IPS DF 4.7 (cell line): ENCODE measurements around the gene SF3B1.
"Not testable (repeated sequence)": the region's sequence is repeated elsewhere in the genome, so short reads cannot be mapped to it uniquely, and the experiment has no call there.

Source experiments
- DNase-seq: peaks from one replicate; pipeline ENCODE4 v3.0.0-alpha.2; 2013; ENCODE audit warnings: low spot score; ENCODE audit errors: extremely low read depth

Gene SF3B1

GRCh38 chr2:197433780-197434438, 919 bp downstream of the SF3B1 start:
- DNase-seq = no peak

- not testable (repeated sequence) for DNase-seq
Observed at GRCh38 chr2:197432527-197432926, 2.3 kb downstream of the SF3B1 start.

GRCh38 chr2:197431858-197432257, 3.0 kb downstream of the SF3B1 start:
- DNase-seq = no peak

- DNase-seq = no peak
Observed at GRCh38 chr2:197427986-197428385, 6.8 kb downstream of the SF3B1 start.

- DNase-seq = no peak
Observed at GRCh38 chr2:197426723-197427603, 7.9 kb downstream of the SF3B1 start.

- DNase-seq = no peak
Observed at GRCh38 chr2:197425550-197425949, 9.3 kb downstream of the SF3B1 start.

- no peak for DNase-seq
Observed at GRCh38 chr2:197423307-197423706, 11.5 kb downstream of the SF3B1 start.

GRCh38 chr2:197419438-197419837, 15.4 kb downstream of the SF3B1 start:
- DNase-seq = no peak

- DNase-seq = no peak
Observed at GRCh38 chr2:197416268-197416667, 18.6 kb downstream of the SF3B1 start.

GRCh38 chr2:197414515-197414914, 20.3 kb downstream of the SF3B1 start:
- DNase-seq = no peak

GRCh38 chr2:197414039-197414438, 20.8 kb downstream of the SF3B1 start:
- no peak for DNase-seq

GRCh38 chr2:197405582-197405981, 29.2 kb downstream of the SF3B1 start:
- no peak for DNase-seq

GRCh38 chr2:197399887-197400540, 34.8 kb downstream of the SF3B1 start:
- no peak for DNase-seq

- no peak for DNase-seq
Observed at GRCh38 chr2:197398913-197399312, 35.9 kb downstream of the SF3B1 start.

GRCh38 chr2:197391220-197391717, 43.6 kb downstream of the SF3B1 start:
- DNase-seq = no peak

- DNase-seq = no peak
Observed at GRCh38 chr2:197388866-197389587, 45.8 kb downstream of the SF3B1 start.

GRCh38 chr2:197387179-197387578, 47.6 kb downstream of the SF3B1 start:
- no peak for DNase-seq

GRCh38 chr2:197386242-197386641, 48.6 kb downstream of the SF3B1 start:
- no peak for DNase-seq

GRCh38 chr2:197383825-197384224, 51.0 kb downstream of the SF3B1 start:
- DNase-seq = no peak

GRCh38 chr2:197381641-197382040, 53.2 kb downstream of the SF3B1 start:
- DNase-seq = no peak

GRCh38 chr2:197379918-197380309, 54.9 kb downstream of the SF3B1 start:
- DNase-seq = not testable (repeated sequence)
